Measurements from ENCODE around the gene IL4I1. TPM values are rescaled to one million over a fixed set of nuclear protein-coding genes. Genes with fewer than 3 reads are reported as not detected.

Gene IL4I1
- total and polyA plus RNA-seq, 2 of the 4 experiments (the other 2 are of a cell fraction), result 0.31 to 0.36 TPM

- no TSS peak for BruUV-seq (replicated peaks)
- DNase-seq (peak; percentile 52), ATAC-seq (ENCODE audit: low read depth) (no peak)
- H3K27ac ChIP-seq (ENCODE audit: insufficient read depth, low read length), result no peak overlapping the region
- H4K5ac ChIP-seq (ENCODE audit: low read depth, low read length), result no peak overlapping the region
- TF ChIP-seq MAFK (IDR thresholded peaks at IDR 0.05; ENCODE audit: low read depth, low read length), result no peak
- no peak for TF ChIP-seq NFE2L2 (IDR thresholded peaks at IDR 0.05; ENCODE audit: low read depth, low read length)
- no peak for TF ChIP-seq CHD1 (IDR thresholded peaks at IDR 0.05; ENCODE audit: low read depth, low read length)
- no peak for TF ChIP-seq RCOR1 (IDR thresholded peaks at IDR 0.05; ENCODE audit: insufficient replicate concordance, low read length)
- TF ChIP-seq CEBPB (IDR thresholded peaks at IDR 0.05; ENCODE audit: low read depth, low read length), result no peak
- TF ChIP-seq RAD21 (IDR thresholded peaks at IDR 0.05; ENCODE audit: low read length), result no peak
- TF ChIP-seq USF2 (IDR thresholded peaks at IDR 0.05; ENCODE audit: low read depth, low read length), result no peak
- no peak for TF ChIP-seq FOS (IDR thresholded peaks at IDR 0.05; ENCODE audit: low read depth, low read length)
- no peak for TF ChIP-seq MAZ (IDR thresholded peaks at IDR 0.05; ENCODE audit: borderline replicate concordance, low read depth, low read length)
- TF ChIP-seq MXI1 (IDR thresholded peaks at IDR 0.05; ENCODE audit: borderline replicate concordance, low read depth, low read length), result no peak
- no peak for TF ChIP-seq BHLHE40 (IDR thresholded peaks at IDR 0.05; ENCODE audit: low read depth, low read length)
- no peak for TF ChIP-seq POLR2A (IDR thresholded peaks at IDR 0.05; ENCODE audit: low read depth, low read length)
- TF ChIP-seq CTCF (conservative IDR thresholded peaks at IDR 0.05; ENCODE audit: low read depth, low read length), result no peak
- no peak for TF ChIP-seq SMC3 (IDR thresholded peaks at IDR 0.05; ENCODE audit: low read depth, low read length)
- no peak for TF ChIP-seq ELK1 (IDR thresholded peaks at IDR 0.05; ENCODE audit: borderline replicate concordance, low read depth, low read length)
- TF ChIP-seq RFX5 (IDR thresholded peaks at IDR 0.05; ENCODE audit: low read depth, low read length), result no peak
- H3K79me1 ChIP-seq (ENCODE audit: low read depth in 1 of 2, low read length in 2 of 2), result peaks cover 15 to 79% of the 10 kb centered on the region in 2 experiments
- no peak overlapping the region for H3K56ac ChIP-seq (ENCODE audit: extremely low read depth, insufficient read depth, low read length)
- in situ Hi-C loops (cut with MboI; ENCODE audit: low sequenced_read_pairs), result no loop called here
- H3K23ac ChIP-seq (ENCODE audit: low read depth, low read length), result no peak overlapping the region
- H4K91ac ChIP-seq (ENCODE audit: insufficient read depth, low read depth, low read length), result no peak overlapping the region
- H3K14ac ChIP-seq (replicated peaks; ENCODE audit: low read depth, low read length), result no peak overlapping the region
- H3K4ac ChIP-seq (ENCODE audit: low read depth, low read length), result no peak overlapping the region
- H2AFZ ChIP-seq (replicated peaks; ENCODE audit: low read length, poor library complexity), result no peak overlapping the region
- CTCF ChIA-PET, result no interaction called here
- H2BK5ac ChIP-seq (ENCODE audit: low read depth, low read length, poor library complexity, severe bottlenecking), result no peak overlapping the region
- H3K27me3 ChIP-seq (ENCODE audit: control insufficient read depth, insufficient read depth, low read length), result no peaks in the 10 kb centered on the region
- peaks cover 3% of the 10 kb centered on the region for H3K4me1 ChIP-seq (ENCODE audit: control insufficient read depth, insufficient read depth, low read length)
- H3K36me3 ChIP-seq (ENCODE audit: control insufficient read depth, insufficient read depth, low read length), result peaks cover 63% of the 10 kb centered on the region
- no peak overlapping the region for H3K9ac ChIP-seq (ENCODE audit: low read depth, low read length)
- no peak overlapping the region for H3K18ac ChIP-seq (ENCODE audit: low read depth, low read length)
- no peak overlapping the region for H2BK20ac ChIP-seq (ENCODE audit: low read depth, low read length)
- H3K9me1 ChIP-seq (ENCODE audit: insufficient read depth, low read length), result peaks cover 15% of the 10 kb centered on the region
- no peak overlapping the region for H2BK15ac ChIP-seq (ENCODE audit: low read depth, low read length)
- peak overlapping the region; percentile 8 for H2AK9ac ChIP-seq (replicated peaks; ENCODE audit: low read depth, low read length, poor library complexity)
- intact Hi-C loops (cut with micrococcal nuclease), result no loop called here
- no peak overlapping the region for H3K4me3 ChIP-seq (ENCODE audit: insufficient read depth, low read depth, low read length)
- POLR2A ChIA-PET (ENCODE audit: unreplicated experiment), result no interaction called here
- peaks cover 36% of the 10 kb centered on the region for H4K20me1 ChIP-seq (ENCODE audit: insufficient read depth, low read length)
- dilution Hi-C loops (cut with HindIII; ENCODE audit: low sequenced_read_pairs, unreplicated experiment), result no loop called here
- no peak overlapping the region for H2BK120ac ChIP-seq (ENCODE audit: low read depth, low read length)
- 89% methylated on average over 5 of the region's 9 CpGs; no CpG with 5 or more reads in 1 of the 2 experiments for WGBS, 2 experiments (ENCODE audit: extremely low coverage in 2 of 2, insufficient read length in 1 of 2)
- no peaks in the 10 kb centered on the region for H3K9me3 ChIP-seq (ENCODE audit: control insufficient read depth, insufficient read depth, low read length)
- no peak overlapping the region for H2AK5ac ChIP-seq (ENCODE audit: low read depth, low read length)
- H3K4me2 ChIP-seq (ENCODE audit: low read depth, low read length), result no peak overlapping the region
- no peak overlapping the region for H4K8ac ChIP-seq (ENCODE audit: low read depth in 2 of 2, low read length in 2 of 2)
Measured at GRCh38 chr19:49911381-49912145, 14.9 kb upstream of the IL4I1 start.
